ENCODE results near the gene BPTF. TPM values are rescaled to one million over a fixed set of nuclear protein-coding genes. Genes with fewer than 3 reads are reported as not detected.
A peak's percentile ranks its signal among the peaks of the same experiment; 100 is the strongest.
"Not testable (repeated sequence)": the region's sequence is repeated elsewhere in the genome, so short reads cannot be mapped to it uniquely, and the experiment has no call there.

The BPTF gene
- total RNA-seq, 2 donors from 2014 or later: 60.3 to 92.3 TPM

GRCh38 chr17:67963145-67963572 is 137.9 kb downstream of the BPTF start:
- H3K4me3 ChIP-seq; H3K27me3 ChIP-seq; H3K4me1 ChIP-seq; H3K27ac ChIP-seq; DNase-seq (ENCODE audit: low spot score); H3K9me3 ChIP-seq: not testable (repeated sequence)
- H3K36me3 ChIP-seq: peaks cover 57% of the 10 kb centered on the region
- TF ChIP-seq CTCF (IDR thresholded peaks at IDR 0.05): peak; percentile 44 to 73

GRCh38 chr17:67970783-67971182 is 145.5 kb downstream of the BPTF start:
- no peaks in the 10 kb centered on the region for H3K9me3 ChIP-seq
- no peaks in the 10 kb centered on the region for H3K27me3 ChIP-seq
- no peak overlapping the region for H3K4me3 ChIP-seq
- no peak for DNase-seq (ENCODE audit: low spot score)
- peaks cover 20% of the 10 kb centered on the region for H3K36me3 ChIP-seq
- no peak for TF ChIP-seq CTCF (IDR thresholded peaks at IDR 0.05)
- no peaks in the 10 kb centered on the region for H3K4me1 ChIP-seq
- H3K27ac ChIP-seq: no peak overlapping the region

GRCh38 chr17:67974185-67974584 is 148.9 kb downstream of the BPTF start:
- Histone ChIP-seq H3K27me3 (no peaks in the 10 kb centered on the region), H3K9me3 (no peaks in the 10 kb centered on the region), H3K4me1 (no peaks in the 10 kb centered on the region), H3K4me3 (no peak overlapping the region), H3K27ac (no peak overlapping the region), H3K36me3 (peaks cover 6% of the 10 kb centered on the region)
- no peak for TF ChIP-seq CTCF (IDR thresholded peaks at IDR 0.05)
- peak; percentile 5 for DNase-seq (ENCODE audit: low spot score)

GRCh38 chr17:67974598-67975066 is 149.3 kb downstream of the BPTF start:
- Histone ChIP-seq H3K27ac (no peak overlapping the region), H3K4me1 (no peaks in the 10 kb centered on the region), H3K36me3 (peaks cover 6% of the 10 kb centered on the region), H3K4me3 (no peak overlapping the region), H3K27me3 (no peaks in the 10 kb centered on the region), H3K9me3 (no peaks in the 10 kb centered on the region)
- TF ChIP-seq CTCF (IDR thresholded peaks at IDR 0.05): no peak
- peak; percentile 38 for DNase-seq (ENCODE audit: low spot score)

- H3K4me3 ChIP-seq: not testable (repeated sequence)
These were observed 151.0 kb downstream of the BPTF start for GRCh38 chr17:67976306-67976705.

GRCh38 chr17:67980456-67980855 is 155.2 kb downstream of the BPTF start:
- Histone ChIP-seq H3K4me1 (no peaks in the 10 kb centered on the region), H3K36me3 (peaks cover 6% of the 10 kb centered on the region), H3K27ac (no peak overlapping the region), H3K27me3 (no peaks in the 10 kb centered on the region), H3K9me3 (no peaks in the 10 kb centered on the region), H3K4me3 (no peak overlapping the region)
- no peak for TF ChIP-seq CTCF (IDR thresholded peaks at IDR 0.05)
- no peak for DNase-seq (ENCODE audit: low spot score)

More at GRCh38 chr17:67976306-67976705, 151.0 kb downstream of the BPTF start:
- not testable (repeated sequence) for H3K27ac ChIP-seq, H3K9me3 ChIP-seq, H3K4me1 ChIP-seq, H3K36me3 ChIP-seq, H3K27me3 ChIP-seq
- DNase-seq (ENCODE audit: low spot score): peak; percentile 13

GRCh38 chr17:67980883-67981282 is 155.6 kb downstream of the BPTF start:
- not testable (repeated sequence) for H3K4me1 ChIP-seq, H3K27me3 ChIP-seq, H3K4me3 ChIP-seq, H3K36me3 ChIP-seq, H3K9me3 ChIP-seq, H3K27ac ChIP-seq
- peak; percentile 7 for DNase-seq (ENCODE audit: low spot score)
